Neuronal stem cell (in vitro differentiated cells): ENCODE results near the gene FSHR.

Experiments used
- DNase-seq: peaks from one replicate; pipeline ENCODE4 v3.0.0-alpha.2; 2013; ENCODE audit warnings: low spot score
- H2AFZ ChIP-seq: one replicate; pipeline ENCODE4 v1.6.1; 2013; ENCODE audit warnings: mild to moderate bottlenecking, low read length, inconsistent platforms
- H2AK5ac ChIP-seq: 2 replicates; pipeline ENCODE4 v1.6.1; 2013; ENCODE audit warnings: low read depth, mild to moderate bottlenecking, inconsistent platforms, low read length, moderate library complexity, mixed read lengths
- H2BK120ac ChIP-seq: 2 replicates; pipeline ENCODE4 v1.6.1; 2013; ENCODE audit warnings: low read depth, mild to moderate bottlenecking, inconsistent platforms, low read length, moderate library complexity, mixed read lengths
- H2BK12ac ChIP-seq: one replicate; pipeline ENCODE4 v1.6.1; 2013; ENCODE audit warnings: low read length, inconsistent platforms
- H2BK15ac ChIP-seq: 2 replicates; pipeline ENCODE4 v1.6.1; 2013; ENCODE audit warnings: mild to moderate bottlenecking, low read length, inconsistent platforms, mixed read lengths
- H2BK5ac ChIP-seq: one replicate; pipeline ENCODE4 v1.6.1; 2013; ENCODE audit warnings: inconsistent platforms, mild to moderate bottlenecking, low read length, moderate library complexity
- H3K14ac ChIP-seq: one replicate; pipeline ENCODE4 v1.6.1; 2013; ENCODE audit warnings: low read length, inconsistent platforms
- H3K18ac ChIP-seq: 2 replicates; pipeline ENCODE4 v1.6.1; 2013; ENCODE audit warnings: low read length, inconsistent platforms
- H3K23ac ChIP-seq: 2 replicates; pipeline ENCODE4 v1.6.1; 2013; ENCODE audit warnings: low read depth, mild to moderate bottlenecking, mixed read lengths, low read length, inconsistent platforms; ENCODE audit not compliant: poor library complexity
- H3K27ac ChIP-seq: replicated peaks from 3 replicates; pipeline ENCODE4 v1.5.1; 2013; ENCODE audit warnings: low read length, inconsistent platforms
- H3K27me3 ChIP-seq, 3 experiments: 2 replicates each; pipeline ENCODE4 v1.6.1; 2013; ENCODE audit warnings: low read length in 3 of 3, mild to moderate bottlenecking in 2 of 3, inconsistent platforms in 1 of 3, low read depth in 1 of 3, mixed read lengths in 1 of 3, moderate library complexity in 1 of 3; ENCODE audit not compliant: control insufficient read depth in 3 of 3, insufficient read depth in 3 of 3
- H3K36me3 ChIP-seq, 2 donors: replicated peaks in 1 of 2; 2 replicates each; pipeline ENCODE4 v1.6.1; 2013; ENCODE audit warnings: low read length in 2 of 2; ENCODE audit not compliant: control insufficient read depth in 2 of 2, insufficient read depth in 2 of 2
- H3K4ac ChIP-seq: 2 replicates; pipeline ENCODE4 v1.6.1; 2013; ENCODE audit warnings: inconsistent platforms, mild to moderate bottlenecking, low read length, moderate library complexity
- H3K4me1 ChIP-seq, 2 donors: 1 replicate in 1 of 2; 2 replicates in 1 of 2; pipeline ENCODE4 v1.6.1; 2013; ENCODE audit warnings: low read length in 2 of 2, low read depth in 1 of 2; ENCODE audit not compliant: control insufficient read depth in 2 of 2, insufficient read depth in 1 of 2
- H3K4me2 ChIP-seq: one replicate; pipeline ENCODE4 v1.6.1; 2013; ENCODE audit warnings: mild to moderate bottlenecking, low read length, inconsistent platforms; ENCODE audit not compliant: insufficient read depth, poor library complexity, severe bottlenecking
- H3K4me3 ChIP-seq, 2 donors: 2 replicates each; pipeline ENCODE4 v1.5.1; 2013; ENCODE audit warnings: low read length in 2 of 2, mild to moderate bottlenecking in 2 of 2, inconsistent platforms in 1 of 2, moderate library complexity in 1 of 2
- H3K79me1 ChIP-seq: one replicate; pipeline ENCODE4 v1.6.1; 2013; ENCODE audit warnings: low read depth, mild to moderate bottlenecking, inconsistent platforms, low read length, moderate library complexity
- H3K9ac ChIP-seq: one replicate; pipeline ENCODE4 v1.6.1; 2013; ENCODE audit warnings: mild to moderate bottlenecking, low read depth, low read length, inconsistent platforms; ENCODE audit not compliant: poor library complexity
- H3K9me3 ChIP-seq, 2 donors: replicated peaks in 1 of 2; 2 replicates each; pipeline versions ENCODE3 to v1.6.1; 2013; ENCODE audit warnings: low read length in 2 of 2, mild to moderate bottlenecking in 2 of 2, inconsistent platforms in 1 of 2, low read depth in 1 of 2, mixed read lengths in 1 of 2, moderate library complexity in 1 of 2; ENCODE audit not compliant: control insufficient read depth in 2 of 2, insufficient read depth in 1 of 2
- H4K8ac ChIP-seq: one replicate; pipeline ENCODE4 v1.6.1; 2013; ENCODE audit warnings: low read depth, mild to moderate bottlenecking, inconsistent platforms, low read length, moderate library complexity
- H4K91ac ChIP-seq: one replicate; pipeline ENCODE4 v1.6.1; 2013; ENCODE audit warnings: low read length, low read depth, mild to moderate bottlenecking, inconsistent platforms; ENCODE audit not compliant: poor library complexity
- WGBS, 2 donors: extraction: QIAGEN DNeasy Blood & Tissue Kit; methylation state at CpG; one replicate each; pipeline ENCODE4 v1.1.7; 2013; ENCODE audit warnings: missing lambda C conversion rate in 2 of 2, mixed read lengths in 1 of 2; ENCODE audit not compliant: insufficient read length in 2 of 2, insufficient replicate concordance in 1 of 2; ENCODE audit errors: extremely low coverage in 2 of 2; 5-methylcytosine and 5-hydroxymethylcytosine counted together

Gene FSHR

DNA sequence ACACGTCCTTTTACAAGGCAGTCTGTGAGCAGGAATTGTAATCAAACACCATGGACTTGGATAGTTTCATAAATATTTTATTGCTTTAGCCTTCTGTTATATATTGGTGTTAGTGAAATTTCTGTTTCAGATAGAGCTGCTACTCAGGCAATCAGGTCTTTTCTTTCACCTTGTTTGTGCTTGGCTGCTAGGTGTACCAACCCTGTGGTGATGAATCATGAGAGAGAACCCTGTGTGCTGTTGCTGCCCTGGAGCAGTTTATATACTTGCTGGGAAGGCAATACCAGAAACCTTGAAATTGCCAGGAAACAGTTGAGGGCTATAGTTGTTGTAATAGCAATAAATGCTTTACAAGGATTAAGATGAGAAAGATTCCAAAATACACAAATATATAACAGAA lies 84.5 kb downstream of the FSHR start:
- H4K8ac ChIP-seq, result no peak overlapping the region
- no peak overlapping the region for H2BK120ac ChIP-seq
- H3K4ac ChIP-seq, result no peak overlapping the region
- no peak overlapping the region for H2AK5ac ChIP-seq
- peaks cover 0 to 1% of the 10 kb centered on the region in 2 donors for H3K4me1 ChIP-seq
- H2AFZ ChIP-seq, result no peak overlapping the region
- H3K18ac ChIP-seq, result no peak overlapping the region
- H3K23ac ChIP-seq, result no peak overlapping the region
- H2BK15ac ChIP-seq, result no peak overlapping the region
- no peak overlapping the region for H3K14ac ChIP-seq
- H3K9ac ChIP-seq, result no peak overlapping the region
- no peak overlapping the region for H3K27ac ChIP-seq
- H3K36me3 ChIP-seq, result no peaks in the 10 kb centered on the region
- H3K27me3 ChIP-seq, result no peaks in the 10 kb centered on the region
- no peak overlapping the region for H3K4me2 ChIP-seq
- H4K91ac ChIP-seq, result no peak overlapping the region
- no peak overlapping the region for H2BK12ac ChIP-seq
- no peak overlapping the region for H3K4me3 ChIP-seq
- no peaks in the 10 kb centered on the region for H3K9me3 ChIP-seq
- H2BK5ac ChIP-seq, result no peak overlapping the region
- no CpG with 5 or more reads among the region's 1 CpG for WGBS, 2 donors
- H3K79me1 ChIP-seq, result no peaks in the 10 kb centered on the region
- no peak for DNase-seq

DNA sequence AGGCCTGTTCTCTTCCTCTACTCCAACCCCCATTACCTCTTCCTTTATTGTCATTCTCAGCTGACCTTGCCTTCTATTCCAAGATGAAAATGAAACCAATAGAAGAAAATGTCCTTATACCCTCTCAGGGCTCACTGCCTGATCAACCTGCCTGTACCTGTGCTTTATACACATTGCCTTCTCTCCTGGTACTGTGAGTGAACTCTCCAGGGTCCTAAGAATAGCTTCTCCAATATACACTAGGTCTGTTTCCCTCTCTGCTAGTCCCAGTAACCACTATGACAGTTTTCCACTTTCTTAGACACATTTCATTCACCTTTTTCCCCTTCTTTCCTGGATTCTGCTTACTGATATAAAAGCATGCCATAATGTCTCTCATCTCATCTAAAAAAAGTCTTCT lies 85.7 kb downstream of the FSHR start:
- peaks cover 0 to 1% of the 10 kb centered on the region in 2 donors for H3K4me1 ChIP-seq
- H2BK15ac ChIP-seq, result no peak overlapping the region
- H3K27me3 ChIP-seq, result no peaks in the 10 kb centered on the region

DNA sequence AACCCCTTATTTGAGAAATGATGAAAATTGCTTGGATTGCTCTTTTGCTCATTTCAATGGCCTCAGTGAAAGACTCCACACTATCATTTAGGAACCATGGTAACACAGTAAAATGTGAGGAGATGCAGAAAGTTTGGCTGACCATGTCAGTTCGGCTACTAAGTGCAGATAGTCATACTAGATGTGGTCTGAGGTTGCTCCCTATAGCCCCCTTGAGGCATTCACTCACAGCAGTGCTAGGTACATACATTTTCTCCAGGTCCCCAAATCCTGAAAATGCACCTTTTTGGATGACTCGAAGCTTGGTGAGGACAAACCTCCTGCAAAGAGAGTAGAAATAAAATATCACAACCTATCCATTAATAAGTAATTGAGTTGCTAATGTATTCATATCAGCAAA lies 86.3 kb downstream of the FSHR start:
- Histone ChIP-seq H3K23ac (no peak overlapping the region), H3K14ac (no peak overlapping the region), H3K18ac (no peak overlapping the region), H2BK120ac (no peak overlapping the region), H3K9me3 (no peaks in the 10 kb centered on the region), H3K36me3 (no peaks in the 10 kb centered on the region), H3K9ac (no peak overlapping the region), H2BK15ac (no peak overlapping the region), H3K4me2 (no peak overlapping the region), H3K4me3 (no peak overlapping the region), H2AK5ac (no peak overlapping the region), H4K8ac (no peak overlapping the region), H2BK12ac (no peak overlapping the region), H2AFZ (no peak overlapping the region), H3K79me1 (no peaks in the 10 kb centered on the region), H4K91ac (no peak overlapping the region), H3K4me1 (peaks cover 0 to 1% of the 10 kb centered on the region in 2 donors), H3K4ac (no peak overlapping the region), H3K27me3 (no peaks in the 10 kb centered on the region), H3K27ac (no peak overlapping the region), H2BK5ac (no peak overlapping the region)
- no peak for DNase-seq
- no CpG with 5 or more reads among the region's 2 CpGs for WGBS, 2 donors

More for the DNA sequence above, 85.7 kb downstream of the FSHR start:
- no peak overlapping the region for H3K23ac ChIP-seq
- H3K18ac ChIP-seq, result no peak overlapping the region
- no peaks in the 10 kb centered on the region for H3K79me1 ChIP-seq
- H3K9ac ChIP-seq, result no peak overlapping the region
- no peak overlapping the region for H4K91ac ChIP-seq
- H3K9me3 ChIP-seq, result no peaks in the 10 kb centered on the region
- no peak overlapping the region for H2AK5ac ChIP-seq
- no peak overlapping the region for H3K4me3 ChIP-seq
- H2AFZ ChIP-seq, result no peak overlapping the region
- H3K36me3 ChIP-seq, result no peaks in the 10 kb centered on the region
- H3K4me2 ChIP-seq, result no peak overlapping the region
- no peak overlapping the region for H3K27ac ChIP-seq
- H3K14ac ChIP-seq, result no peak overlapping the region
- no peak for DNase-seq
- H4K8ac ChIP-seq, result no peak overlapping the region
- no peak overlapping the region for H2BK12ac ChIP-seq
- no peak overlapping the region for H2BK120ac ChIP-seq
- H3K4ac ChIP-seq, result no peak overlapping the region
- H2BK5ac ChIP-seq, result no peak overlapping the region

DNA sequence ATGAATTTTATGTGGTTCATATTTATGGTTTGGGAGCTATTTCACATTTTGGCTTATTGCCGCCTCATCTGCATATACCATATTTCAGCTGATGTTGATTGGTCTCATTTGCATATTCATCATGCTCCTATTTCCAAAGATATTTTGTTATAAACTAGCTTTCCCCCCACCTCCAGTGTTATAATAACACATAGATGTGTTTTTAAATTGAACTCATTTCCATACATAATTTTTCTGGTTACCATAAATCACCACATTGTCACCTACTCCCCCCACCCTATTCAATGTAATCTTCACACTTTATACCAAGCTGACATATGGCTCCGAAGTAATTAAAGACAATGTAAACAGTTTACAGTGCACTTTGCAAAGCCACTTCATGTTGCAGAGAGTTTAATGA lies 101.2 kb downstream of the FSHR start:
- Histone ChIP-seq H3K79me1 (no peaks in the 10 kb centered on the region), H3K23ac (no peak overlapping the region), H3K27me3 (peaks cover 0 to 2% (median 0%) of the 10 kb centered on the region in 3 experiments), H2AK5ac (no peak overlapping the region), H2BK120ac (no peak overlapping the region), H3K27ac (no peak overlapping the region), H3K36me3 (no peaks in the 10 kb centered on the region), H2BK15ac (no peak overlapping the region), H3K4me1 (no peaks in the 10 kb centered on the region), H3K4me2 (no peak overlapping the region), H3K9me3 (no peaks in the 10 kb centered on the region), H3K18ac (no peak overlapping the region), H2BK5ac (no peak overlapping the region), H4K8ac (no peak overlapping the region), H2BK12ac (no peak overlapping the region), H2AFZ (no peak overlapping the region), H3K4me3 (no peak overlapping the region), H3K14ac (no peak overlapping the region), H3K9ac (no peak overlapping the region), H4K91ac (no peak overlapping the region), H3K4ac (no peak overlapping the region)
- no CpG with 5 or more reads among the region's 2 CpGs for WGBS, 2 donors
- no peak for DNase-seq
